GM21367 (cell line): ENCODE results near the gene APC.
A peak's percentile ranks its signal among the peaks of the same experiment; 100 is the strongest.

Experiments used
- ATAC-seq: cut with Tn5 transposase; IDR thresholded peaks from one replicate; pipeline ENCODE4 v1.9.1; 2021; ENCODE audit not compliant: unreplicated experiment

The APC gene

GRCh38 chr5:112737463-112738190 is at the start of gene APC:
APC (plus strand) TSS chr5:112737885; CDS start chr5:112754891, 17,006 bp downstream.
- peak; percentile 99 for ATAC-seq

GRCh38 chr5:112689155-112689909 is 48.4 kb upstream of the APC start:
- no peak for ATAC-seq

GRCh38 chr5:112690605-112691338 is 46.9 kb upstream of the APC start:
- ATAC-seq = no peak

GRCh38 chr5:112691339-112691680 is 46.4 kb upstream of the APC start:
- ATAC-seq = no peak

- no peak for ATAC-seq
Observed at GRCh38 chr5:112691758-112692157, 45.9 kb upstream of the APC start.

- ATAC-seq = no peak
Observed at GRCh38 chr5:112692472-112692871, 45.2 kb upstream of the APC start.

- ATAC-seq = no peak
Observed at GRCh38 chr5:112693301-112693700, 44.4 kb upstream of the APC start.

GRCh38 chr5:112694853-112695709 is 42.6 kb upstream of the APC start:
- no peak for ATAC-seq

GRCh38 chr5:112696786-112697185 is 40.9 kb upstream of the APC start:
- ATAC-seq = no peak

- ATAC-seq = no peak
Observed at GRCh38 chr5:112697322-112697721, 40.4 kb upstream of the APC start.

GRCh38 chr5:112697833-112698232 is 39.9 kb upstream of the APC start:
- ATAC-seq = no peak

- ATAC-seq = no peak
Observed at GRCh38 chr5:112703866-112704820, 33.5 kb upstream of the APC start.

- ATAC-seq = no peak
Observed at GRCh38 chr5:112706446-112707016, 31.2 kb upstream of the APC start.

GRCh38 chr5:112707187-112708102 is 30.2 kb upstream of the APC start:
- ATAC-seq = peak; percentile 94

GRCh38 chr5:112708103-112708622 is 29.5 kb upstream of the APC start:
- ATAC-seq = no peak

GRCh38 chr5:112709416-112709815 is 28.3 kb upstream of the APC start:
- no peak for ATAC-seq

GRCh38 chr5:112710896-112711295 is 26.8 kb upstream of the APC start:
- no peak for ATAC-seq

GRCh38 chr5:112711436-112711835 is 26.2 kb upstream of the APC start:
- no peak for ATAC-seq
